Measurements from ENCODE around the gene FAM72D.
A peak's percentile ranks its signal among the peaks of the same experiment; 100 is the strongest.
"Not testable (repeated sequence)": the region's sequence is repeated elsewhere in the genome, so short reads cannot be mapped to it uniquely, and the experiment has no call there.

FAM72D gene

GRCh38 chr1:145146308-145146707 lies 50.5 kb downstream of the FAM72D start:
- DNase-seq (ENCODE audit: low read depth): not testable (repeated sequence)

DNA sequence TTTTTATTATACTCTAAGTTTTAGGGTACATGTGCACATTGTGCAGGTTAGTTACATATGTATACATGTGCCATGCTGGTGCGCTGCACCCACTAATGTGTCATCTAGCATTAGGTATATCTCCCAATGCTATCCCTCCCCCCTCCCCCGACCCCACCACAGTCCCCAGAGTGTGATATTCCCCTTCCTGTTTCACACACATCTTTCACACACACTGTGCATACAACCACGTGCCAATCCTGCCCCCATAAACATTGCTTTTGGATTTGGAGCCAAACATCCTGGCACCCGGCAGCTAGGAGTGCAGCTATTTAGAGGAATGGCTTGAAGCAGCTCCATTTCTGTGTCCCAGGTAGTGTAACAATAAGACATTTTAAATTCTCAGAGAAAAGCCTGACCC lies 51.4 kb downstream of the FAM72D start:
- DNase-seq (ENCODE audit: low read depth): not testable (repeated sequence)

DNA sequence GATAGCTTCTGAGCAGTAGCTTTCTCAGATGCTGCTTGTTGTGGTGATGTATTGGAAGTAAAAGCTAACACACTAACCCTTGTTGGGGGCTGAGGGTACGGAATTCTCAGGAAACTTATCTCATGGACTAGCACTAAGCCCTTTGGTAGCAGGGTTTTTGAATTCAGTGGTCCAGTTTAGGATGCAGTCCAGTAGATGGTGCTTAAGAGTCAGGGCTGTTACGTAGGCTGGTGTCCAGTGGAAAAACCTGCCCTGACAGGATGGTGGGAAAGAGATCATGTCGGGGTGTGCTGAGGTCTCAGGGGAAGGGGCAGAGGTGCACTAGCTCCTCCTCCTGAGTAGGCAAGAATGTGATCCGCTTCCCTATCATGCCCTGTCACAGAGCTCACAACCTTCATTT lies 59.6 kb downstream of the FAM72D start:
- not testable (repeated sequence) for DNase-seq (ENCODE audit: low read depth)

- not testable (repeated sequence) for DNase-seq (ENCODE audit: low read depth)
Observed at GRCh38 chr1:145155873-145156272, 60.1 kb downstream of the FAM72D start.

DNA sequence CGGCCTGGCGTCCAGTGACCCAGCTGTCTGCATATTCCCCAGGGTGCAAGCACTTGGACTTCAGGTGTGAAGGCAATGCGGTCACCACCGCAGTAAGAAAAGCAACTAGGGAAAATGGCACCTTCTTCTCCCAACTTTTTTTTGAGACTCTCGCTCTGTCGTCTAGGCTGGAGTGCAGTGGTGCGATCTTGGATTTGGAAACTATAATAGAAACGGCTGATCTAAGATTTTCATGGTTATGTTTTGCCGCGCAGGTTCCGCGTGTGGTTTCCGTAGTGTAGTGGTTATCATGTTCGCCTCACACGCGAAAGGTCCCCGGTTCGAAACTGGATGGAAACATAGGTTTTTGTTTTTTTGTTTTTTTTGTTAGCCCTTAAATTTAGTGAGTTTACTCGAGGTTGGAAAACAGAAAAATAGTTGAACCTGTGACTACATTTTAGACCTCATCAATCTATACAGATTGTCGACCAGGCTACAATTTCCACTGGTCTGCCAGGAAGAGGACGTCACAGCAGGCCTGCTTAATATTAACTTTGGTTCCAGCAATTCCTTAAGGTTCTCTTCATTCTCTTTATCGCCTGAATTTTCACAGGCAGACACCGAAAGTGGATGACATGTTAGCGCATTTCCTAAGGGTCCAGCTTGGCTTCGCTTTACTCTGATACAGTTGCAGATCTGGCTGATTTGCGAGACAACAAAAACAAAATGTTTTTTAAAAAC lies 61.3 kb downstream of the FAM72D start:
- peak; percentile 6 for DNase-seq (ENCODE audit: low read depth)

GRCh38 chr1:145157715-145158114 lies 61.9 kb downstream of the FAM72D start:
- DNase-seq (ENCODE audit: low read depth): not testable (repeated sequence)

- DNase-seq (ENCODE audit: low read depth): not testable (repeated sequence)
Observed at GRCh38 chr1:145161046-145161752, 65.4 kb downstream of the FAM72D start.
